ENCODE results near the gene INPP5D.
A peak's percentile ranks its signal among the peaks of the same experiment; 100 is the strongest.
"Not testable (repeated sequence)": the region's sequence is repeated elsewhere in the genome, so short reads cannot be mapped to it uniquely, and the experiment has no call there.

INPP5D gene

GRCh38 chr2:233047206-233047605 is 12.9 kb upstream of the INPP5D start:
- H3K4me3 ChIP-seq (ENCODE audit: low read length) = no peak overlapping the region
- TF ChIP-seq CTCF (IDR thresholded peaks at IDR 0.05; ENCODE audit: insufficient read depth, low read depth, low read length, missing control alignments) = no peak
- no peak for DNase-seq (ENCODE audit: low read depth)

- no peak for TF ChIP-seq CTCF (IDR thresholded peaks at IDR 0.05; ENCODE audit: insufficient read depth, low read depth, low read length, missing control alignments)
- DNase-seq (ENCODE audit: low read depth) = no peak
- H3K4me3 ChIP-seq (ENCODE audit: low read length) = no peak overlapping the region
These were observed 12.5 kb upstream of the INPP5D start for GRCh38 chr2:233047667-233048066.

GRCh38 chr2:233048569-233049193 is 11.5 kb upstream of the INPP5D start:
- TF ChIP-seq CTCF (IDR thresholded peaks at IDR 0.05; ENCODE audit: insufficient read depth, low read depth, low read length, missing control alignments) = no peak
- H3K4me3 ChIP-seq (ENCODE audit: low read length) = no peak overlapping the region
- no peak for DNase-seq (ENCODE audit: low read depth)

GRCh38 chr2:233049194-233049761 is 10.9 kb upstream of the INPP5D start:
- no peak overlapping the region for H3K4me3 ChIP-seq (ENCODE audit: low read length)
- TF ChIP-seq CTCF (IDR thresholded peaks at IDR 0.05; ENCODE audit: insufficient read depth, low read depth, low read length, missing control alignments) = peak; percentile 7
- peak; percentile 27 for DNase-seq (ENCODE audit: low read depth)

GRCh38 chr2:233051241-233052149 is 8.6 kb upstream of the INPP5D start:
- H3K4me3 ChIP-seq (ENCODE audit: low read length) = no peak overlapping the region
- TF ChIP-seq CTCF (IDR thresholded peaks at IDR 0.05; ENCODE audit: insufficient read depth, low read depth, low read length, missing control alignments) = no peak
- peak; percentile 89 for DNase-seq (ENCODE audit: low read depth)

- H3K4me3 ChIP-seq (ENCODE audit: low read length); DNase-seq (ENCODE audit: low read depth): not testable (repeated sequence)
These were observed 7.6 kb upstream of the INPP5D start for GRCh38 chr2:233052517-233052916.

Measured in epithelial cell of esophagus (primary cell).